Measurements from ENCODE around the gene LGALS9C.
"Not testable (repeated sequence)": the region's sequence is repeated elsewhere in the genome, so short reads cannot be mapped to it uniquely, and the experiment has no call there.

Gene LGALS9C

DNA sequence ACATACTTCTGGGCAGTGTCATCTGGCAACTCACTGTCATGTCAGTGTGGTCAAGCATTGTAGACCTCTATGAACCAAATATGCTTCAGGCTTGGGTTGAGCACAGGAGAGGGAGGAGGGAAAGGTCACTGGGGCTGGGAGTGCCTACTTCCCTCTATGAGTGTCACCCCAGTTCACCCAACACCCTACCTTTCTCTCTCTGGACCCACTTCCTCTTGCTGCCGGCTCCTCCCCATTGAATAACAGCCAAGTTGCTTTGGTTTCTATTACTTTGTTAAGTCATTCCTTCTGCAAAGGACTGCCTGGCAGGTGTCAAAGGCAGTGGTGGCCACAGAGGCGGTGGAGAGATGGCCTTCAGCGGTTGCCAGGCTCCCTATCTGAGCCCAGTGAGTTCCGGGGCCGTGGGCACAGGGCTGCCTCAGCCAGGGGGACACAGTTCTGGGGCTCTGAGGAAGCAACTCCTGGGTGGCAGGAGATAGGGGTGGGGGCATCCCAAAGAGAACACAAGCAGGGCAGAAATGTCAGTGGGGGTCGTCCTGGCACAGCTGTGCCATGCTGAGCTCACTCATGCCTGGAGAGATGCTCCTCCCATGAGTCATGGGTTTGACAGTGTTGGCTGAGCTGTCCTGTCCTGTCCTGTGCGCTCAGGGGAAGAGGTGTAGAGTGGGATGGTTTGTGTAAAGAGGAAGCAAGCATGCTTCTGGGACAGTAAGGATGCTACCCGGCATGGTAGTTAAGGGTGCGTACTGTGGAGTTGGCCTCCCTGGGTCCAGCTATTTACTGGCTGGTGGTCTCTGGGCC is at the start of gene LGALS9C:
Gene LGALS9C, plus strand, starts transcription at position 282 of the 801 bp plus-strand sequence. Its CDS starts 66 bp downstream, at position 348.
- not testable (repeated sequence) for DNase-seq

DNA sequence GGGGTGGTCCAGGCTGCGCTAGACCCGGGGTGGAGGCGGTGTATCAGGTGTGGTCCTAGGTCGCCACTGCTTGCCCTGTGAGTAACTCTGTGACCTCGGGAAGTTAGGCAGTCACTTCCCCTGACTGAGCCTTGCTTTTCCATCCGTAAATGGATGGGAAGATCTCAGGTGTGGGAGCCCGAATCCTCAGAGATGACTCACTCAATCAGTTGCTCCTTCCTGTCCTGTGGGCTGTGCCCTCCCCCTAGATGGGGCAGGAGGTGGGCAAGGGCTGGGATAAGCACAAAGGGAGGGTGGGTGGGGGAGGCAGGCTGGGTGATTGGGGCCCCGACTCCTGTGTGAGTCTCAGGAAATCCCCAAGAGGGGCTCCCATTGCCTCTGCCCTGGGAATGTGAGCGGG is 44.4 kb upstream of the LGALS9C start:
- not testable (repeated sequence) for DNase-seq

DNA sequence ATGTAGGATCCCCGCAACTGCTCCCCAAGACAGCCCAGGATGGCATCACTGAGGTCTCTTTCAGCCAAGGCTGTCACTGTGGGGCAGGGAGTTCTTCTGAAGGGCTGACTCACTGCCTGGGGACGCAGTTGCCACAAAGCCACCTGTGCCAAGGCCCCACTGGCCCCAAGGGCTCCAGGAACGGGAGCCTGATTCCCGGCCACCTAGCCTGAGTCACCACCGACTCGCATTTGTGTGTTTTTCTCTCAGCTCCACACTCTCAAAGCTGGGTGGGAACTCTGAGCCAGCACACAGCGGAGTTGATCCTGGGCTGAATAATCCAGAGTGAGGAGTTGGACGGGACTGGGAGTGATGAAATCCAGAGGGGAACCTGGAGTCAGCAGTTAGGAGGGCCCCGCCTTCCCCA is 37.1 kb upstream of the LGALS9C start:
- not testable (repeated sequence) for DNase-seq

DNA sequence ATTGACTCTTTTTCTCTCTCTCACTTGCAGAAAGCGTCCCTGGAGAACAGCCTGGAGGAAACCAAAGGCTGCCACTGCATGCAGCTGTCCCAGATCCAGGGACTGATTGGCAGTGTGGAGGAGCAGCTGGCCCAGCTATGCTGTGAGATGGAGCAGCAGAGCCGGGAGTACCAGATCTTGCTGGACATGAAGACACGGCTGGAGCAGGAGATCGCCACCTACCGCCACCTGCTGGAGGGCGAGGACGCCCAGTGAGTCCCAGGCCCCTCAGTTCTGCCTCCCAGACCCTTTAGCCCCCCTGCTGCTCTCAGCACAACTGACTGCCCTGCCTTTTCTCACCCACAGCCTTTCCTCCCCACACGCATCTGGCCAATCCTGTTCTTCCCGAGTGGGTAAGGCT is 34.5 kb upstream of the LGALS9C start:
- DNase-seq = not testable (repeated sequence)

DNA sequence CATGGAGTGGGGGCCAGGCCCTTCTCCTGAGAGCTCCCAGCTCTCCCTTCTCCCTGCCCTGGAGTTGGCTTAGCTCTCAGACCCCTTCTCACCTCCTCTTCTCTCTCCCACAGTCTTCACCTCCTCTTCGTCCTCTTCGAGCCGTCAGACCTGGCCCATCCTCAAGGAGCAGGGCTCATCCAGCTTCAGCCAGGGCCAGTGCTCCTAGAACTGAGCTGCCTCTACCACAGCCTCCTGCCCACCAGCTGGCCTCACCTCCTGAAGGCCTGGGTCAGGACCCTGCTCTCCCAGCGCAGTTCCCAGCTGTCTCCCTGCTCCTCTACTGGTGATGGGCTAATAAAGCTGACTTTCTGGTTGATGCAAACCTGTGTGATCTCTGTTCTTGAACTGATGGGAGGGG is 34.1 kb upstream of the LGALS9C start:
- not testable (repeated sequence) for DNase-seq

DNA sequence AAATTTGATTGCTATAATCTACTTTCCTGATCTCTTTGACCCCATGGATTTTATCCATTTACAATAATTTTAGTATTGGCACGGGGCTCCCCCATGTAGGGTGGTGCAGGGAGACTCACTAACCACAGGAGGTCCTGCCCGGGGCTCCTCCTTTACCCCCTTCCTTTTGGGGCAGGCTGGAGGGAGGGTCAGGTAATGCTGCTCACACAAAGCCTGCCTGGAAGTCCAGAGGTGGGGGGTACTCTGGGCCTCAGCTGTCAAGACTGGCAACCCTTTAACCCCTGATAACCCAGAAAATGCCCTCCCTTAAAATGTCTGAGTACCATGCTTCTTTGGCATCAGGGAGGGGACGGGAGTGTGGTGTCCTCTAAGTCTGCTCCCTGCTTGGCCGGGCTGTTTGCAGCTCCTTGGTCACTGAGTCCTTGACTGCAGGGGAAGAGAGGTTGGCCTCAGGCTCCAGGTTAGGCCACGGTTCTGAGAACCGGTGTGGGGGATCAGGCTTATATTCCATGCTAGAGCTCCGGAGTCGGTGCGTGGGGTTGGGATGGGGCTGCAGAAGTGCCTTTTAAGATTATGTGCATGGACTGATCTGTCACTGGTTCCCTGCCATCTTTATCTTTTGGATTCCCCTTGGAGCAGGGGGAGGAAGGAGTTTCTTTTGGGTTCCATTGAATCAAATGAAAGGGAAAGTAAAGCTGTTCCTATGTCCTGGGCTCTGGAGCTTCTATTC is 28.9 kb upstream of the LGALS9C start:
- not testable (repeated sequence) for DNase-seq

DNA sequence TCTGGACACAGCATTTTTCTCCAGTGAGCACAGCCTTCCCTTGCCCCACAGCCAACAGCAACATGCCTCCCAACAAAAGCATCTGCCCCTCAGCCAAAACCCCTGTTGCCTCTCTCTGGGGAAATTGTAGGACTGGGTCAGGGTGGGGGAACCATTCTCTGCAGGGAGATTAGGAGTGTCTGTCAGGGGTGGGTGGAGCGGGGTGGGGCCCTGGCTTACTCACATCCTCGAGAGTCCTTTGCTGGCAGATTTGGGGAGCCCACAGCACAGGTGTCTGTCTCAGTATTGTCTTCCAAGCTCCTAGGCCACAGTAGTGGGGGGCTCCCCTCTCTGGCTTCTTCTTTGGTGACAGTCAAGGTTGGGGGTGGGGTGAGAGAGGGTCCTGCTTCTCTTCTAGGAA is 28.3 kb upstream of the LGALS9C start:
- not testable (repeated sequence) for DNase-seq

DNA sequence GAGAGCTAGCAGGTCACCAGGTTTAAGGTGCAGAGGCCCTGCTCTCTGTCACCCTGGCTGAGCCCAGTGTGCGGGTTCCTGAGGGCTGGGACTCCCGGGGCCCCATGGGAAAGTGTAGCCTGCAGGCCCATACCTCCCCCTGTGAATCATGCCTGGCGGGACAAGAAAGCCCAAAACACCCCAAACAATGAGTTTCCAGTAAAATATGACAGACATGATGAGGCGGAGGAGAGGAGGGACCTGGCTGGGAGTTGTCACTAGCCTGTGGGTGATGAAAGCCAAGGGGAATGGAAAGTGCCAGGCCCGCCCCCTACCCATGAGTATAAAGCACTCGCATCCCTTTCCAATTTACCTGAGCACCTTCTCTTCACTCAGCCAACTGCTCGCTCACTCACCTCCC is 26.8 kb upstream of the LGALS9C start:
- DNase-seq = not testable (repeated sequence)

DNA sequence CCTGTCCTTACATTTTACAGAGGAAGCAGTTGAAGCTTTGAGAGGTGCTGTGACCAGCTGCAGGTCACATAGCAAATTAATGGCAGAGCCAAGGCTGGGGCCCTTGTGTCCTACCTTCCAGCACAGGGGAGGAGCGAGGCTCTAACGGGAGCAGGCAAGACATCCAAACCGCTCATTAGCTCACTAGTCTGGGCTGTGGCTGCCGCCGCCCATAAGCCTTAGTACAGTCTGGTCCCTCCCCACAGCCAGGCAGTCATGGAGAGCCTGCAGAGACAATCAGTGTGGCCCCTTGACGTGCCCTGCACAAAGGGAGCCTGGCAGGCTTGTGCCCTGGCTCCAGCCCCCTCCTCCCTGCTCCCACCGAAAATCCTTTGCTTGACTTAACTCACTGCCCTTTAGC is 25.6 kb upstream of the LGALS9C start:
- DNase-seq = not testable (repeated sequence)

DNA sequence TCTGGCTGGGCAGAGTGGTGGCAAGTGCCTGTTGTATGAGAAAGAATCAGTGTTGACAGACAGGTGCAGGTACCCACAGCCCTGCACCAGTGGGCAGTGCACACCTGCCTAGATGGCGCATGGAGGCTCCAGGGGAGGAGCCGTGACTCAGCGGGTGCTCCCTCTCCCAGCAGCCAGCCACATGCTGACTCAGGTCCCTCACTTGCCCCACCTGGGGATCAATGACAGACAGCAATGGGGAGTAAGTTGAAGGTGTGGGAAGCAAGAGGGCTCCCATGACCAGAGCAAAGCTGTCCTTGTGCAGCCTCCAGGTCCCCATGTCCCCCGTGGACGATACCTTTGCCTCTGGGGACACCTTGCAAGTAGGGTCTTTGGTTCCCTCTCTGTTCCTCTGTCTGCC is 24.6 kb upstream of the LGALS9C start:
- DNase-seq = not testable (repeated sequence)

DNA sequence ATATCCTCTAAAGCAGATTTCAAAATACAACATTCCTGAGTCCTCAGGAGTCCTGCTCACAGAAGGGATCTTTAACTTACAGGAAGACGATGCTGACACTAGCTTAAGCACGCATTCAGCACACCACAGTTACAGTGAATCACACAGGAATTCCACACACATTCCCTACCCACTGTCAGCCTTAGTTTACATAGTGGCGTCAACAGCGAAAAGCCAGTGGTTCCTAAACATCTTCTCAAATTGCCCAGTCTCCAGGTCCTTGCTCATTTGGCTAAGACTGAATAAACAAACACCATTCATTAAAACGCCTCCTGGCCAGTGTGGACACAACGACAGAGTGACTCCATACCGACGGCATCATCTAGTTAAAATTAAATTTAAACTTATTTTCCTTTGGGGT is 17.6 kb upstream of the LGALS9C start:
- not testable (repeated sequence) for DNase-seq

DNA sequence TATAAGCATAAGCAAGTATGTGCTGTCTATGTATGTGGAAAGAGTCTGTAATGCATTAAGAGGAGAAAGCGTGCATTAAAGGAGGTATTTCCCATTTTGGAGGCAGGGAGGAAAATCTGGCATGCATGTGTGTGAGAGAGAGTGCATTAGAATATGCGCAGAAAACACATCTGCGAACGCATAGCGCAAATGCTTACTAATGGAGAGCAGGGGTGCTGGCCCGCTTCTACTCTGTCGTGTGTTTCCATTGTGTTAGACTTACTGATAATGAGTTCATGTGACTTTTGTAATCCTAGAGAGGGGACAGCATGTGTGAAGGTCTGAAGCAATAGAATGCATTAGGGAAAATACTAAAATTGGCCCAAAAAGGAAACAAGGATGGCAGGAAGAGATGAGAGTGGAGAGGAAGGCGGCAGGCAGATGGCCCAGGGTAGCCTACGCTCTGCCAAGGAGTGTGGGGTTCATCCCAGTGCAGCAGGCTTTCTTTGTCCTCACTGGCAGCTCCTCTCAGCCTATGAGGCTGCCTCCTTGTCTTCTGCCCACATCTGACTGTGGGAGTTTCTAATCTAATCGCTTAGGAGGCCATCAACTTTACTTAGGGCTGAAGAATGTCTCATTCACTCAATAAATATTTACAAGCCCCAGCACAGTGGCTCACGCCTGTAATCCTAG is 12.6 kb upstream of the LGALS9C start:
- not testable (repeated sequence) for DNase-seq

DNA sequence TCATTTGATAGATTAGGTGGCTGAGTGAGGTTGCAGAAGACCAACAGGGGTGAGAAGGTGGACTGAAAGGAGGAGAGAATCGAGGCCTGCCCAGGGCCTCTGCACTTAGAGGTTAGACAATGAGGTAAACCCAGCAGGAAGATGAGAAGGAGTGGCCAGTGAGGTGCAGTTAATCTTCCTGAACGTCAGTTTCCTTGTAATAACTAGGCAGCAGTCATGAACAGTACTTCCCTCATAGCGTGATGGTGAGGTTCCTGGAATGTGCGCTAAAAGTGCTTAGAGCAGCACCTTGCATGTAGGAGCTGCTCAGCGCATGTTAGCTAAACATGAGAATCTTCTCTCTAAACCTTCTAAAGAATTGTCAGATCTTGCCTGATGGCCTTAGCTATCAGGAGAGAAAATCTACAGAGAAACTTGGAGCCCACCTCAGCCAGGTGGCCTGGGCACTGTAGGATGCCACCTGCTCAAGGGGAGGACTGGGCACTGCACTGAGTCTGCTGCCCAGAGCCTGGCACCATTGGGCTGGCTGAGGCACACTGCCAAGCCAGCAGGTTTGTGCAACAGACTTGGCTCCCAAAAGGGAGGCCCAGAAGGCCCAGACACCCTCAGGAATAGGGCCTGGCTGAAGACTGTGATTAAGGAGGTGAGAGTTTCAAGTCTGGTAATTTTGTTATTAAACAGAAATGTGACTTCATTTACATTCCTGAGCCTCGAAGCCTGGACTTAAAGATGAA is 10.2 kb upstream of the LGALS9C start:
- not testable (repeated sequence) for DNase-seq

DNA sequence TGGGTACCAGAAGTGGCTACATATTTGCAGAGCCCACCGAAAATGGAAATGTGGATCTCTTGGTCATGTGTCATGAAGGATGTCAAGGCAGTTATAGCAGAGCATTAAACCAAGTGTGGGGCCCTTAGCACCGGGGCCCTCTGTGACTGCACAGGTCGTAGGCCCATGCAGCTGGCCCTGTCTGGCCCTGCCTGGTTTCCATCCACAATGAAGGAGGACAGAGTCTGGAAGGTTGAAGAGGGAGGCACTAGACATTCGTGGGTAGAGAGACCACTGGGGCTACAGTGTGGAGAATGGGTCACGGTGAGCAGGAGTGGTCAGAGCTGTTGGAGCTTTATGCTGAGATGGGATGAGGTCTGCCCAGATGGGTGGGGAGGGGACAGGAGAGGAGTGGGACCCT is 9.6 kb upstream of the LGALS9C start:
- not testable (repeated sequence) for DNase-seq

DNA sequence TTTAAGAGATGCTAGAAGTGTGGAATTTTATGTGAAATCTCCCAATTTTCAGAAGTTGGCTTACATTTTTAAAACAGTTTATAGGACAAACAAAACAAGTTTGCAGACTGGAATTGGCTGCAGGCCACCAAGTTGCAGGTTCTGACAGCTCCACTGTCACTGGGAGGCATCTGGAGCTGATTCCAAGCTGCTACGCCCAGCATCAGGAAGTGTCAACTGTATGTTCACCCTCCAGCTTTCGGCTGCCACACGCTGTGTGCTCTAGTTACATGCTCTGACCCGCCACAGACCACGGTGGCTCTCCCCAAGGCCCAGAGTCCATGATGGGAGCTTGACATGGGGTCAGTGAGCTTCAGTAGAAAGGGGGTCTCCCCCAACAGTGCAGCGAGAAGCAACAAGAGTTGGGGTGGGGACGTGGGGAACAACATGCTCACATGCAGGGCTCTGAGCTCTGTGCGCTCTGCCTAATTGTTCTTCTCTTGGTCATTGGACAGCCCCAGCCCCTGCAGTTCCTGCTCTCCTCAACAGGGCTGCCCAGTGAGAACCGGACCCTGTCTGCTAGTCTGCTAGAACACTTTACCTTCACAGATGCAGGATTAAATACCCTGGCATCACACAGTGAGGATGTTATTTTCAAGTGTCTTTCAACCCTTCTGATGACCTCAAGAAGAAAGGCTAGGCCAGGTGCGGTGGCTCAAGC is 8.0 kb upstream of the LGALS9C start:
- not testable (repeated sequence) for DNase-seq

DNA sequence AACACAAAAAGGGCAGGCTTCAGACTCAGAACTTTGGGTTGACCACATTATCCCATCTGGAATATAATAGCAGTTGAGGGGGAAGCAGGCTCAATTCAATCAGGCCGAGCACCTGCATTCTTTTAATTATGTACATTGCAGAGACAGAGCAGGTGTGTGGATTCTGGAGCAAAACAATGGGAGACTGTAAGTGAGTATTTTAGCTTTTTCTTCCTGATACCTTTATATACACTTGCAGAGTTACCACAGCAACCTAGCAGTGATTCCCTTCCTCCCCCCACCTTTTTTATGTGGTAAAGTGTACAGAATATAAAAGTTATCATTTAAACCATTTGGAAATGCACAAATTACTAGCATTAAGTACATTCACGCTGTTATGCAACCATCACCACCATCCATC is 6.8 kb upstream of the LGALS9C start:
- DNase-seq = not testable (repeated sequence)

DNA sequence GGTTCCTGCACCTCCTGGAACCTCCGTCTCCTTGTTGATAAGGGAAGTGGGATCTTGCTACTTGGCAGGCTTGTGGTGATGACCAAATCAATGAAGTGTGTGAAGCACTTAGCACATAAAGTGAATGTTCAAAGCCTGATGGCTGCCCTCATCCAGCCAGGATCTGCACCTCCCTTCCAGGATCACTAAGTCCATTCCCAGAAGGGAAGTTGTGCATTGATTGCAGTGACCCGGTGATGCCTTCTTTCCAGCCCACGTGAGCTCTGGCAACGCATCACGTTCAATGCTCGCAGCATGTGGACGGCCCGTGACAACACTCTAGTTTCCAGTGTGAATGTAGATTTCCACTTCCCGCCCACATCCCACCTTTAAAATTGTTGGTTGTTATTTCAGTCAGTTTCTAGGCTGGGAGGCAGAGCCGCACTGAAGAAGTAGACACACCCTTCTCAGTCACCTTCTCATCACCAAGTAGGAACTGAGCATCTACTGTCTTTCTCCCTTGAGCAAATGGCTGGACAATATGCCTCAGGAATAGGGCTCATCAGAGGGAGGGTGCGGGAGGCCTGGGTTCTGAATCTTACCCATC is 6.2 kb upstream of the LGALS9C start:
- DNase-seq = not testable (repeated sequence)

DNA sequence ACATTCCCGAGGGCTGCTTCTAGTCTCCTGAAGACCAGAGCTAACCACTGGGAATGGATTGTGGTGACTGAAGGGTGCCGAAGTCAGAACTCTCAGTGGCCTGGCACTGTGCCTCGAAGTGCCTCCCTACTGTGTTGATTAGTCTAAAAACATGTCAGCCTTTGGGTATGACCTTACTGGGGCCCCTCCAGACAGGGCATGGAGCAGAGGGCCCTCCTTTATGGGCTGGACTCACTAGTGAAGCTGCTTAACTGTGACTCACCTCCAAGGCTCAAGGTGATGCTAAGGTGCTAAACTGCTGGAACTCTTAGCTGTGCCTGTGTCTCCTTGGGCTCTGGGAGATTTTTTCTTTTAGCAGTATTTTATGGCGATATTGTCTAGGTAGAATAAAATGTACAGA is 2.6 kb upstream of the LGALS9C start:
- DNase-seq = not testable (repeated sequence)

DNA sequence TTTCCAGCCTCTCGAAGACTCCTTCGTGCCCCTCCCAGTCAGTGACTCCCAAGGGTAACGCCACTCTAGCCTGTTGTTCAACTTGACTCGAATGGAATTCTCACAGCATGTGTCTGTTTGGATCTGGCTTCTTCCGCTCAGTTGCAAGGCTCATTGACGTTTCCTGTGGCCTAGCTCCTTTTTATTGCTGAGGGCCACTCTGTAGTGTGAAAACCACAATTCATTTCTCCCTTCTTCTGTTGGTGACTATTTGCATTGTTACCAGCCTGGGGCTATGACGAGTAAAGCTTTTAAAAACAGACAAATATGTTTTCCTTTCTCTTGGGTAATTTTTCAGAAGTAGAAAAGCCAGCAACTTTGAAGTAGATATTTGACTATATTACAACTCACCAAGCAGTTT is 1.8 kb upstream of the LGALS9C start:
- DNase-seq = not testable (repeated sequence)

DNA sequence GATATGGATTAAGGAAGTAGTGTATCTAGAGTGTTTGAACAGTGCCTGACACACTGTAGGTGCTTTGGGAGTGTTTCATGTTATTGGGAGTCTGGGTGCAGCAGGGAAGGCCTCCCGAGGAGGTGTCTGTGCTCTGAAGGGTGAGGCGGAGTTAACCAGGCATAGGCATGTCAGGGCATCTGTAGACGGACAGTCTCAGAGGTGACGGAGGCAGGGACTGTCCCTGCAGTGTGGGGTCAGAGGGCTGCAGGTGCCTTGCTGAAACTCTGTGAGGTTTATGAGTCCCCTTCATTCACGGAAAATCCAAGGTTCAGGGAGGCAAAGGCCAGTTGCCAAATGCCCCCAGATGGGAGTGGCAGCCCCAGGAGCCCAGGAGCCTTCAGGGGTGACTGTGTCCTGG is 778 bp downstream of the LGALS9C start:
- not testable (repeated sequence) for DNase-seq

DNA sequence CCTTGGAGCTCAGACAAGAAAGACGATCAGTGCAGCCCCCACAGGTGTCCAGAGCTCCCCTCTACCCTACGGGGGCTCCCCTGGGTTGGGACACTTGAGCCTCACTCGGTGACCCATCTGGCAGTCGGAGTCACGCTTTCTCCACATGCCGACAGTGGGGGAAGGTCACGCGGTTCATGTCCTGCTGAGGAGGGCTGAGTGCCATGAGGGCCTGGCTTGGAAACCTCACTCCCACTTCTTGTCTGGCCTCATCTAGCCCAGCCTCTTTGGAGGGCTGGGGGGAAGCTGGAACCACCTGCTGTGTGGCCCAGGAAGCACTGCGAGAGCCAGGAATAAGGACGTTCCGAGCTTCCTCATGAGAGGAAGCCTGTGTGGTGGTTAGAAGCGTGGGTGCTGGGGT is 1.8 kb downstream of the LGALS9C start:
- not testable (repeated sequence) for DNase-seq

Measured in NCI-H510A (cell line).